HG03066 (cell line): ENCODE measurements around the gene RIN3.
"Not testable (repeated sequence)": the region's sequence is repeated elsewhere in the genome, so short reads cannot be mapped to it uniquely, and the experiment has no call there.

ENCODE experiments used
- ATAC-seq: cut with Tn5 transposase; IDR thresholded peaks from one replicate; pipeline ENCODE4 v1.9.1; 2021; ENCODE audit warnings: low read depth; ENCODE audit not compliant: unreplicated experiment

Gene RIN3

GRCh38 chr14:92658160-92658559, 144.6 kb downstream of the RIN3 start:
- no peak for ATAC-seq

- ATAC-seq: no peak
Observed at GRCh38 chr14:92658684-92659083, 145.1 kb downstream of the RIN3 start.

GRCh38 chr14:92659765-92660561, 146.4 kb downstream of the RIN3 start:
- no peak for ATAC-seq

- no peak for ATAC-seq
Observed at GRCh38 chr14:92660571-92660970, 147.0 kb downstream of the RIN3 start.

- ATAC-seq: no peak
Observed at GRCh38 chr14:92663049-92663448, 149.5 kb downstream of the RIN3 start.

- ATAC-seq: no peak
Observed at GRCh38 chr14:92665661-92666110, 152.1 kb downstream of the RIN3 start.

- ATAC-seq: no peak
Observed at GRCh38 chr14:92666251-92666650, 152.7 kb downstream of the RIN3 start.

- ATAC-seq: no peak
Observed at GRCh38 chr14:92668276-92668973, 154.8 kb downstream of the RIN3 start.

GRCh38 chr14:92670160-92670559, 156.6 kb downstream of the RIN3 start:
- ATAC-seq: peak; percentile 32

GRCh38 chr14:92670643-92671366, 157.2 kb downstream of the RIN3 start:
- no peak for ATAC-seq

GRCh38 chr14:92673601-92674150, 160.1 kb downstream of the RIN3 start:
- no peak for ATAC-seq

GRCh38 chr14:92675421-92675820, 161.8 kb downstream of the RIN3 start:
- ATAC-seq: no peak

- ATAC-seq: no peak
Observed at GRCh38 chr14:92675976-92676375, 162.4 kb downstream of the RIN3 start.

- ATAC-seq: no peak
Observed at GRCh38 chr14:92676403-92677086, 163.0 kb downstream of the RIN3 start.

GRCh38 chr14:92677087-92677668, 163.6 kb downstream of the RIN3 start:
- peak; percentile 76 for ATAC-seq

GRCh38 chr14:92677955-92678354, 164.4 kb downstream of the RIN3 start:
- ATAC-seq: no peak

GRCh38 chr14:92678766-92679165, 165.2 kb downstream of the RIN3 start:
- ATAC-seq: no peak

- no peak for ATAC-seq
Observed at GRCh38 chr14:92679246-92679645, 165.7 kb downstream of the RIN3 start.

- ATAC-seq: not testable (repeated sequence)
Observed at GRCh38 chr14:92680330-92680729, 166.7 kb downstream of the RIN3 start.
